H9 (cell line): ENCODE data around the gene DOCK1. TPM values are rescaled to one million over a fixed set of nuclear protein-coding genes. Genes with fewer than 3 reads are reported as not detected.

Experiments
- DNase-seq: peaks from one replicate; pipeline ENCODE4 v3.0.0-alpha.2; 2017
- H2AFZ ChIP-seq: one replicate; pipeline ENCODE4 v1.6.1; 2013; ENCODE audit warnings: mild to moderate bottlenecking, low read length, control low read depth, moderate library complexity
- H2AK5ac ChIP-seq: 2 replicates; pipeline ENCODE4 v1.6.1; 2013; ENCODE audit warnings: low read length, control low read depth, mixed read lengths; ENCODE audit not compliant: insufficient read length
- H2BK120ac ChIP-seq: one replicate; pipeline ENCODE4 v1.6.1; 2013; ENCODE audit warnings: low read depth, mild to moderate bottlenecking, low read length, control low read depth, inconsistent platforms; ENCODE audit not compliant: poor library complexity, severe bottlenecking
- H2BK12ac ChIP-seq: 2 replicates; pipeline ENCODE4 v1.6.1; 2013; ENCODE audit warnings: low read length, control low read depth, mixed read lengths, low read depth; ENCODE audit not compliant: insufficient read length
- H2BK15ac ChIP-seq: 2 replicates; pipeline ENCODE4 v1.6.1; 2013; ENCODE audit warnings: low read depth, low read length, control low read depth
- H2BK20ac ChIP-seq: one replicate; pipeline ENCODE4 v1.6.1; 2013; ENCODE audit warnings: low read depth, mild to moderate bottlenecking, low read length, control low read depth, inconsistent platforms; ENCODE audit not compliant: poor library complexity, severe bottlenecking
- H2BK5ac ChIP-seq: 2 replicates; pipeline ENCODE4 v1.6.1; 2013; ENCODE audit warnings: low read length, control low read depth, mixed read lengths; ENCODE audit not compliant: insufficient read length
- H3K14ac ChIP-seq: 2 replicates; pipeline ENCODE4 v1.6.1; 2013; ENCODE audit warnings: low read length, control low read depth; ENCODE audit not compliant: insufficient read depth
- H3K18ac ChIP-seq: 2 replicates; pipeline ENCODE4 v1.6.1; 2013; ENCODE audit warnings: low read depth, mild to moderate bottlenecking, mixed read lengths, low read length, control low read depth; ENCODE audit not compliant: insufficient read length
- H3K23ac ChIP-seq: 2 replicates; pipeline ENCODE4 v1.6.1; 2013; ENCODE audit warnings: low read length, control low read depth, mixed read lengths, low read depth; ENCODE audit not compliant: insufficient read length
- H3K23me2 ChIP-seq: 2 replicates; pipeline ENCODE4 v1.6.1; 2013; ENCODE audit warnings: low read depth, mild to moderate bottlenecking, mixed read lengths, low read length, control low read depth; ENCODE audit not compliant: insufficient read length, poor library complexity, severe bottlenecking
- H3K27ac ChIP-seq: 2 replicates; pipeline ENCODE4 v1.5.1; 2013; ENCODE audit warnings: low read length, control low read depth, mixed read lengths, low read depth; ENCODE audit not compliant: insufficient read length
- H3K27me3 ChIP-seq: 2 replicates; pipeline ENCODE4 v1.6.1; 2013; ENCODE audit warnings: low read length, control low read depth, inconsistent platforms; ENCODE audit not compliant: insufficient read depth
- H3K4ac ChIP-seq: 2 replicates; pipeline ENCODE4 v1.6.1; 2013; ENCODE audit warnings: low read depth, mild to moderate bottlenecking, control low read depth, inconsistent platforms, low read length, moderate library complexity
- H3K4me1 ChIP-seq: 2 replicates; pipeline ENCODE4 v1.6.1; 2013; ENCODE audit warnings: low read length, control low read depth, inconsistent platforms; ENCODE audit not compliant: insufficient read depth
- H3K4me2 ChIP-seq: 2 replicates; pipeline ENCODE4 v1.6.1; 2013; ENCODE audit warnings: low read length, control low read depth, mixed read lengths; ENCODE audit not compliant: insufficient read length, insufficient read depth
- H3K56ac ChIP-seq: 2 replicates; pipeline ENCODE4 v1.6.1; 2013; ENCODE audit warnings: low read depth, mild to moderate bottlenecking, mixed read lengths, low read length, control low read depth; ENCODE audit not compliant: insufficient read length
- H3K79me1 ChIP-seq: 2 replicates; pipeline ENCODE4 v1.6.1; 2013; ENCODE audit warnings: low read depth, mild to moderate bottlenecking, moderate library complexity, low read length, control low read depth, inconsistent platforms; ENCODE audit not compliant: insufficient read depth, poor library complexity, severe bottlenecking
- H3K79me2 ChIP-seq: 2 replicates; pipeline ENCODE4 v1.6.1; 2013; ENCODE audit warnings: low read length, control low read depth, inconsistent platforms; ENCODE audit not compliant: insufficient read depth
- H3K9ac ChIP-seq: 2 replicates; pipeline ENCODE4 v1.6.1; 2013; ENCODE audit warnings: low read length, control low read depth, mixed read lengths; ENCODE audit not compliant: insufficient read length; ENCODE audit errors: extremely low read depth
- H3K9me3 ChIP-seq: one replicate; pipeline ENCODE4 v1.6.1; 2013; ENCODE audit warnings: low read depth, low read length, inconsistent platforms; ENCODE audit not compliant: control insufficient read depth
- H3T11ph ChIP-seq: one replicate; pipeline ENCODE4 v1.6.1; 2013; ENCODE audit warnings: mild to moderate bottlenecking, low read length, control low read depth, inconsistent platforms
- H4K20me1 ChIP-seq: one replicate; pipeline ENCODE4 v1.6.1; 2013; ENCODE audit not compliant: control insufficient read depth, insufficient read length, insufficient read depth
- H4K5ac ChIP-seq: 2 replicates; pipeline ENCODE4 v1.6.1; 2013; ENCODE audit warnings: low read depth, mild to moderate bottlenecking, mixed read lengths, low read length, control low read depth; ENCODE audit not compliant: insufficient read length
- H4K8ac ChIP-seq: replicated peaks from 2 replicates; pipeline ENCODE4 v1.6.1; 2013; ENCODE audit warnings: low read length, control low read depth, mixed read lengths, low read depth; ENCODE audit not compliant: insufficient read length
- H4K91ac ChIP-seq: 2 replicates; pipeline ENCODE4 v1.6.1; 2013; ENCODE audit warnings: low read depth, mild to moderate bottlenecking, moderate library complexity, mixed read lengths, low read length, control low read depth; ENCODE audit not compliant: insufficient read length
- H3K27ac Mint-ChIP-seq, 3 experiments: 2 replicates in 2 of 3; 3 replicates in 1 of 3; pipeline ENCODE4 v1.8.0; 2020 to 2021; ENCODE audit warnings: mixed read lengths in 3 of 3, mild to moderate bottlenecking in 1 of 3, moderate library complexity in 1 of 3
- H3K27me3 Mint-ChIP-seq: 2 replicates; pipeline ENCODE4 v1.8.0; 2021; ENCODE audit warnings: low read depth, mild to moderate bottlenecking, moderate library complexity, mixed read lengths
- H3K36me3 Mint-ChIP-seq, 3 experiments: 2 replicates in 2 of 3; 3 replicates in 1 of 3; pipeline ENCODE4 v1.8.0; 2020 to 2021; ENCODE audit warnings: low read depth in 3 of 3, mixed read lengths in 3 of 3; ENCODE audit not compliant: insufficient read depth in 1 of 3
- H3K4me1 Mint-ChIP-seq, 2 experiments: 2 replicates each; pipeline ENCODE4 v1.8.0; 2020; ENCODE audit warnings: mixed read lengths in 2 of 2
- H3K4me3 Mint-ChIP-seq, 2 experiments: 2 replicates in 1 of 2; 3 replicates in 1 of 2; pipeline ENCODE4 v1.8.0; 2020 to 2021; ENCODE audit warnings: mild to moderate bottlenecking in 2 of 2, mixed read lengths in 2 of 2, moderate library complexity in 1 of 2
- H3K9me3 Mint-ChIP-seq, 2 experiments: 2 replicates in 1 of 2; 3 replicates in 1 of 2; pipeline ENCODE4 v1.8.0; 2020; ENCODE audit warnings: mild to moderate bottlenecking in 2 of 2, mixed read lengths in 2 of 2, moderate library complexity in 1 of 2
- CTCF ChIP-seq: fragments of 200-600 bp; sonication (generic); conservative IDR thresholded peaks from 3 replicates; pipeline ENCODE4 v1.8.0; 2021; ENCODE audit warnings: antibody characterized with exemption, mild to moderate bottlenecking
- WGBS: extraction: QIAGEN DNeasy Blood & Tissue Kit; methylation state at CpG from one replicate; pipeline ENCODE4 v1.1.7; 2013; ENCODE audit warnings: missing lambda C conversion rate, low lambda C conversion rate, mixed read lengths; ENCODE audit not compliant: insufficient read length; ENCODE audit errors: extremely low coverage; 5-methylcytosine and 5-hydroxymethylcytosine counted together
- total RNA-seq: library from RNA; stranded (reverse); gene quantifications from 2 replicates; pipeline ENCODE4 v1.2.1, GENCODE V29; 2021

Gene DOCK1
- total RNA-seq, 1 experiment from 2014 or later: 57.0 TPM

- H3K27me3 Mint-ChIP-seq: no peaks in the 10 kb centered on the region
- no peak overlapping the region for H2BK5ac ChIP-seq
- H4K5ac ChIP-seq: no peak overlapping the region
- no peak overlapping the region for H4K91ac ChIP-seq
- H3K9ac ChIP-seq: no peak overlapping the region
- peaks cover 0 to under 1% of the 10 kb centered on the region in 2 experiments; a peak in 1 of 5 replicates for H3K9me3 Mint-ChIP-seq
- no peak overlapping the region for H2BK20ac ChIP-seq
- H3K4ac ChIP-seq: no peak overlapping the region
- H3K9me3 ChIP-seq: no peaks in the 10 kb centered on the region
- H3K27me3 ChIP-seq: no peaks in the 10 kb centered on the region
- H3K36me3 Mint-ChIP-seq: peaks cover 24 to 36% (median 25%) of the 10 kb centered on the region in 3 experiments
- no peak overlapping the region for H4K8ac ChIP-seq
- no peak overlapping the region for H3K4me3 Mint-ChIP-seq
- H2BK120ac ChIP-seq: no peak overlapping the region
- TF ChIP-seq CTCF: no peak
- H3K4me1 ChIP-seq: no peaks in the 10 kb centered on the region
- no peak for DNase-seq
- no peak overlapping the region for H3K18ac ChIP-seq
- no peaks in the 10 kb centered on the region for H3K79me2 ChIP-seq
- no peaks in the 10 kb centered on the region for H4K20me1 ChIP-seq
- H3T11ph ChIP-seq: no peak overlapping the region
- no peak overlapping the region for H2AFZ ChIP-seq
- H3K79me1 ChIP-seq: no peaks in the 10 kb centered on the region
- H2BK12ac ChIP-seq: no peak overlapping the region
- no peak overlapping the region for H3K56ac ChIP-seq
- no peak overlapping the region for H3K23ac ChIP-seq
- H2AK5ac ChIP-seq: no peak overlapping the region
- H3K4me1 Mint-ChIP-seq: peaks cover 4 to 5% of the 10 kb centered on the region in 2 experiments
- H3K14ac ChIP-seq: no peak overlapping the region
- no peaks in the 10 kb centered on the region for H3K23me2 ChIP-seq
- H3K27ac Mint-ChIP-seq: 0 out of 7 replicates have a peak overlapping the region, but pooled peaks of 1 of the 3 experiments have one; percentile 31
- H3K27ac ChIP-seq: no peak overlapping the region
- no CpG with 5 or more reads among the region's 9 CpGs for WGBS
- no peak overlapping the region for H2BK15ac ChIP-seq
- no peak overlapping the region for H3K4me2 ChIP-seq
Observed at GRCh38 chr10:127052001-127052400, 146.8 kb downstream of the DOCK1 start.
